ENCODE measurements around the gene NFASC.

NFASC gene

DNA sequence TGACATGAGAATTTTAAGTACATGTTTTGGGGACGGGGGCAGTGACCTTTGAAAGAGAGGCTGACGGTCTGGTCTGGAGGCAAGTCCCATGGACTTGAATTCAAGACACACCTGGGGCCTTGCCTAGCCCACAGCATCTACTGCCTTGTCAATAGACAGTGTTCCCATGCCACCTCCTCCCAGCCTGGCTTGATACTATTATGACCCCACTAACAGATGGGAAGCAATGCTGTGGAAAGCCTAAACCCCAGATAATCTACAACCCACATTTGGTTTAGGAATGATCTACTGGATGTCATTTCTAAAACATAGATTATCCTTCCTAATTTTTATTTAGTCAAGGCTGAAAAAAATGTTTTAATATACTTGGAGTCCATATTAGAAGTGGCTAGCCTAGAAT is 17.8 kb upstream of the NFASC start:
- TF ChIP-seq ZBTB7A (IDR thresholded peaks at IDR 0.05; ENCODE audit: low read depth): no peak
- TF ChIP-seq FOXM1 (IDR thresholded peaks at IDR 0.05; ENCODE audit: borderline replicate concordance, low read depth): no peak
- TF ChIP-seq, protein P1, sequence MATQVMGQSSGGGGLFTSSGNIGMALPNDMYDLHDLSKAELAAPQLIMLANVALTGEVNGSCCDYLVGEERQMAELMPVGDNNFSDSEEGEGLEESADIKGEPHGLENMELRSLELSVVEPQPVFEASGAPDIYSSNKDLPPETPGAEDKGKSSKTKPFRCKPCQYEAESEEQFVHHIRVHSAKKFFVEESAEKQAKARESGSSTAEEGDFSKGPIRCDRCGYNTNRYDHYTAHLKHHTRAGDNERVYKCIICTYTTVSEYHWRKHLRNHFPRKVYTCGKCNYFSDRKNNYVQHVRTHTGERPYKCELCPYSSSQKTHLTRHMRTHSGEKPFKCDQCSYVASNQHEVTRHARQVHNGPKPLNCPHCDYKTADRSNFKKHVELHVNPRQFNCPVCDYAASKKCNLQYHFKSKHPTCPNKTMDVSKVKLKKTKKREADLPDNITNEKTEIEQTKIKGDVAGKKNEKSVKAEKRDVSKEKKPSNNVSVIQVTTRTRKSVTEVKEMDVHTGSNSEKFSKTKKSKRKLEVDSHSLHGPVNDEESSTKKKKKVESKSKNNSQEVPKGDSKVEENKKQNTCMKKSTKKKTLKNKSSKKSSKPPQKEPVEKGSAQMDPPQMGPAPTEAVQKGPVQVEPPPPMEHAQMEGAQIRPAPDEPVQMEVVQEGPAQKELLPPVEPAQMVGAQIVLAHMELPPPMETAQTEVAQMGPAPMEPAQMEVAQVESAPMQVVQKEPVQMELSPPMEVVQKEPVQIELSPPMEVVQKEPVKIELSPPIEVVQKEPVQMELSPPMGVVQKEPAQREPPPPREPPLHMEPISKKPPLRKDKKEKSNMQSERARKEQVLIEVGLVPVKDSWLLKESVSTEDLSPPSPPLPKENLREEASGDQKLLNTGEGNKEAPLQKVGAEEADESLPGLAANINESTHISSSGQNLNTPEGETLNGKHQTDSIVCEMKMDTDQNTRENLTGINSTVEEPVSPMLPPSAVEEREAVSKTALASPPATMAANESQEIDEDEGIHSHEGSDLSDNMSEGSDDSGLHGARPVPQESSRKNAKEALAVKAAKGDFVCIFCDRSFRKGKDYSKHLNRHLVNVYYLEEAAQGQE (IDR thresholded peaks at IDR 0.05; ENCODE audit: low read depth): no peak
- no peak for TF ChIP-seq NFIC (IDR thresholded peaks at IDR 0.05)
- TF ChIP-seq EP300 (IDR thresholded peaks at IDR 0.05; ENCODE audit: borderline replicate concordance): no peak
- no peak for TF ChIP-seq TEAD4 (IDR thresholded peaks at IDR 0.05)
- TF ChIP-seq RAD21 (IDR thresholded peaks at IDR 0.05; ENCODE audit: low read depth): no peak
- TF ChIP-seq CREB1 (IDR thresholded peaks at IDR 0.05; ENCODE audit: low read depth): no peak
- TF ChIP-seq, protein P2, sequence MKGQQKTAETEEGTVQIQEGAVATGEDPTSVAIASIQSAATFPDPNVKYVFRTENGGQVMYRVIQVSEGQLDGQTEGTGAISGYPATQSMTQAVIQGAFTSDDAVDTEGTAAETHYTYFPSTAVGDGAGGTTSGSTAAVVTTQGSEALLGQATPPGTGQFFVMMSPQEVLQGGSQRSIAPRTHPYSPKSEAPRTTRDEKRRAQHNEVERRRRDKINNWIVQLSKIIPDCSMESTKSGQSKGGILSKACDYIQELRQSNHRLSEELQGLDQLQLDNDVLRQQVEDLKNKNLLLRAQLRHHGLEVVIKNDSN (IDR thresholded peaks at IDR 0.05): no peak
- TF ChIP-seq YY1 (IDR thresholded peaks at IDR 0.05; ENCODE audit: low read depth): no peak
- no peak for TF ChIP-seq TAF1 (IDR thresholded peaks at IDR 0.05; ENCODE audit: low read depth)
- TF ChIP-seq EGR1 (IDR thresholded peaks at IDR 0.05): no peak
- no peak for TF ChIP-seq TCF12 (IDR thresholded peaks at IDR 0.05; ENCODE audit: low read depth)

DNA sequence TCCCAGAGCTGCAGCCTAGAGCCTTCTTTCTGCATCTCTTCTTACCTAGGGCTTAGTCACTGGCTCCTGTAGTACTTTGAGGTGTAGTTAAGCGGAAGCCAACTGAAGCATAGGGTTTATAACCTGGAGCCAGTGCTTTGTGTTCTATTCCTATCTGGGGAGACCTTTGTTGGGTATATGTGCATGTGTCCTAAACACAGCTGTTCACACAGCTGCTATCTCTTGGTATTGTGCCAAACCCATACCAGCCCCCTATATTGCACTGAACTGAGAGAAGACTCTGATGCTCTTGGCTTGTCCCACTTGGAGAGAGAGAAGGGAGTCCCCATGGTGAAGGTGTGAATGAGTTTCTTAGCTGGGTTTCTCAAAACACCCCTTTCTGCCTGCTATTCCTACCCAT is 17.2 kb upstream of the NFASC start:
- TF ChIP-seq EGR1 (IDR thresholded peaks at IDR 0.05) (no peak), EP300 (IDR thresholded peaks at IDR 0.05; ENCODE audit: borderline replicate concordance) (no peak), RAD21 (IDR thresholded peaks at IDR 0.05; ENCODE audit: low read depth) (no peak), TAF1 (IDR thresholded peaks at IDR 0.05; ENCODE audit: low read depth) (no peak), CREB1 (IDR thresholded peaks at IDR 0.05; ENCODE audit: low read depth) (no peak), ZBTB7A (IDR thresholded peaks at IDR 0.05; ENCODE audit: low read depth) (no peak), CEBPB (IDR thresholded peaks at IDR 0.05) (no peak), NFIC (IDR thresholded peaks at IDR 0.05) (no peak), TCF12 (IDR thresholded peaks at IDR 0.05; ENCODE audit: low read depth) (no peak), FOXM1 (IDR thresholded peaks at IDR 0.05; ENCODE audit: borderline replicate concordance, low read depth) (no peak), YY1 (IDR thresholded peaks at IDR 0.05; ENCODE audit: low read depth) (no peak), TEAD4 (IDR thresholded peaks at IDR 0.05) (no peak)
- TF ChIP-seq, protein P1 (IDR thresholded peaks at IDR 0.05; ENCODE audit: low read depth): no peak
- TF ChIP-seq, protein P3, sequence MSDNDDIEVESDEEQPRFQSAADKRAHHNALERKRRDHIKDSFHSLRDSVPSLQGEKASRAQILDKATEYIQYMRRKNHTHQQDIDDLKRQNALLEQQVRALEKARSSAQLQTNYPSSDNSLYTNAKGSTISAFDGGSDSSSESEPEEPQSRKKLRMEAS (IDR thresholded peaks at IDR 0.05): no peak
- TF ChIP-seq, protein P2 (IDR thresholded peaks at IDR 0.05): no peak

DNA sequence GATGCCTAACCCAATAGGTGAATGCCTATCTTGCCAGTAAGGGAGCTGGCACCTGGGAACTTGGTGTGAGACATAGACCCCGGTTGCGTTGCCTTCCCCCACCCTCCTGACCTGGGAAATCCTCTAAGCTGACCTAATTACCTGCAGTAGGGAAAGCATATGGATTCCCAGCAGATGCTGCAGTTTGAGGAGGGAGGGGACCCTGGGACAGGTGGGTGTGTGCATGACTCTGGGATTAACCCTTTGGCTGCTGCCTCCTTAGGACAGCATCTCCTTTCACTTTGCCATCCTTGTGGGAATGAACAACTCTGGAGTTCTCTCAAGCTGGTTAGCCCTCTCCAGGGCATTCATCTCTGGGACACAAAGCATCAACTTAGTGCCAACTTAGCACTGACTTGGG is 16.4 kb upstream of the NFASC start:
- TF ChIP-seq TCF12 (IDR thresholded peaks at IDR 0.05; ENCODE audit: low read depth) (no peak), EGR1 (IDR thresholded peaks at IDR 0.05) (no peak)

DNA sequence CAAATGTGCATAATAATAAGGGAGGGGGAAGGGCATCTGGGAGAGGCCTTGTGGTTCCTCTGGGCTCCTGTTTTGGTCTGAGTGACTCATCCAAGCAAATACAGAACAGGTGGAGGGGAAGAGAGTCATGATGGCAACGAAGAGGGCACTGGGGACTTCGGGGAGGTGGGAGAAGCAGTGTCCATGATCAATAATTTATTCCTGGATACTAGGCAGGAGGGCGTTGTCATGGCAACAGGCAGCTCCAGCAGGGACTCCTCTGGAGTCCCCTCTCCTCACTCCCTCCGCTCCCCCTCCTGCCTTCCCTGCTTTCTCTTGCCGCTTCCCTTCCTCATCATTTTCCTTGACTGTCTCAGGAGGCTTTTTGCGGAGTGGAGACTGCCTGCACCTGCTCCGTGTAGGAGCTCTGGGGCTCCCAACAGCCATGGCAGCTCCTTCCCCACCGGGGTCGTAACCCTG is 12.3 kb upstream of the NFASC start:
- TF ChIP-seq, protein P3 (IDR thresholded peaks at IDR 0.05): no peak
- TF ChIP-seq, protein P2 (IDR thresholded peaks at IDR 0.05): no peak
- TF ChIP-seq TAF1 (IDR thresholded peaks at IDR 0.05; ENCODE audit: low read depth): no peak
- no peak for TF ChIP-seq YY1 (IDR thresholded peaks at IDR 0.05; ENCODE audit: low read depth)
- no peak for TF ChIP-seq TCF12 (IDR thresholded peaks at IDR 0.05; ENCODE audit: low read depth)
- no peak for TF ChIP-seq TEAD4 (IDR thresholded peaks at IDR 0.05)
- no peak for TF ChIP-seq RAD21 (IDR thresholded peaks at IDR 0.05; ENCODE audit: low read depth)
- TF ChIP-seq EP300 (IDR thresholded peaks at IDR 0.05; ENCODE audit: borderline replicate concordance): no peak
- TF ChIP-seq CEBPB (IDR thresholded peaks at IDR 0.05): no peak
- TF ChIP-seq CREB1 (IDR thresholded peaks at IDR 0.05; ENCODE audit: low read depth): no peak
- no peak for TF ChIP-seq ZBTB7A (IDR thresholded peaks at IDR 0.05; ENCODE audit: low read depth)
- TF ChIP-seq FOXM1 (IDR thresholded peaks at IDR 0.05; ENCODE audit: borderline replicate concordance, low read depth): no peak
- TF ChIP-seq NFIC (IDR thresholded peaks at IDR 0.05): no peak
- TF ChIP-seq, protein P1 (IDR thresholded peaks at IDR 0.05; ENCODE audit: low read depth): no peak
- TF ChIP-seq EGR1 (IDR thresholded peaks at IDR 0.05): no peak

Measured in Ishikawa (cell line).